Activated naive CD4-positive, alpha-beta T cell treated with anti-CD3 and anti-CD28 coated beads, Interleukin-2, amount 50 U/mL, for 72 hours (primary cell): ENCODE results near the gene STN1. TPM values are rescaled to one million over a fixed set of nuclear protein-coding genes. Genes with fewer than 3 reads are reported as not detected.

ENCODE experiments used
- ATAC-seq, 2 donors: fragments of 150-1000 bp; cut with Tn5 transposase; 2 replicates each; pipeline ENCODE4 v1.10.0; 2021; ENCODE audit warnings: mild to moderate bottlenecking in 2 of 2, moderate library complexity in 2 of 2
- DNase-seq, 2 donors: peaks; one replicate each; pipeline ENCODE4 v3.0.0; 2021 to 2022; ENCODE audit warnings: low spot score in 2 of 2
- H3K27ac Mint-ChIP-seq, 2 donors: one replicate each; pipeline ENCODE4 v1.8.0; 2022; ENCODE audit warnings: mild to moderate bottlenecking in 2 of 2, mixed read lengths in 2 of 2
- H3K36me3 Mint-ChIP-seq, 2 donors: one replicate each; pipeline ENCODE4 v1.8.0; 2022; ENCODE audit warnings: mixed read lengths in 2 of 2
- H3K9me3 Mint-ChIP-seq, 2 donors: one replicate each; pipeline ENCODE4 v1.8.0; 2022; ENCODE audit warnings: mixed read lengths in 2 of 2
- total RNA-seq, 2 donors: library from RNA; stranded (reverse); gene quantifications; one replicate each; pipeline ENCODE4 v1.2.3, GENCODE V29; 2022

The STN1 gene
- total RNA-seq, 2 donors from 2014 or later: 38.6 to 54.5 TPM

GRCh38 chr10:103932971-103933370 is 15.0 kb upstream of the STN1 start:
- no peaks in the 10 kb centered on the region for H3K36me3 Mint-ChIP-seq
- no peak overlapping the region for H3K27ac Mint-ChIP-seq
- no peak for ATAC-seq

GRCh38 chr10:103932271-103932670 is 14.3 kb upstream of the STN1 start:
- Mint-ChIP-seq H3K9me3 (no peaks in the 10 kb centered on the region), H3K27ac (no peak overlapping the region), H3K36me3 (no peaks in the 10 kb centered on the region)
- DNase-seq: no peak
- ATAC-seq: no peak

More at GRCh38 chr10:103932971-103933370, 15.0 kb upstream of the STN1 start:
- H3K9me3 Mint-ChIP-seq: no peaks in the 10 kb centered on the region
- no peak for DNase-seq

GRCh38 chr10:103931603-103932002 is 13.6 kb upstream of the STN1 start:
- no peaks in the 10 kb centered on the region for H3K9me3 Mint-ChIP-seq
- no peak for ATAC-seq
- no peaks in the 10 kb centered on the region for H3K36me3 Mint-ChIP-seq
- H3K27ac Mint-ChIP-seq: no peak overlapping the region
- DNase-seq: no peak

- H3K27ac Mint-ChIP-seq: no peak overlapping the region
- no peak for ATAC-seq
Observed at GRCh38 chr10:103930881-103931280, 12.9 kb upstream of the STN1 start.

DNA sequence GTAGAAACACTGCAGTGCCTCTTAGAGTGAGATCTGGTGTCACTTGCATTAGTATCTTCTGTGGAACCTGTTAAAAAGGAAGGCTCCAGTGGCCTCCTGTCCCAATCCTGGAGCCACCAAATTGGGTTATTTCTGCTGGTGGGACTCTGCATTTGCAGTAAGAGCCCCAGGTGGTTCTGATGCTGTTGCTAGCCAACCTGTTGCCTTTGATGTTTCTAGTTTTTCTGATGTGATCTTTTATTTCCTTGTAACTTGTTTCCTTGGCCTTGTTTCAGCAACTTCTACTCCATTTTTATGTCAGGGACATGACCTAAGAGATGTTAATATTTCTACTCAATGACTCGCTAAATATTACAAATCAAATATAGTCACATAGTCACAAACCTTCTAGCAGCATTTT is 12.5 kb upstream of the STN1 start:
- H3K36me3 Mint-ChIP-seq: no peaks in the 10 kb centered on the region
- H3K9me3 Mint-ChIP-seq: no peaks in the 10 kb centered on the region
- DNase-seq (no peak), ATAC-seq (no peak)
- no peak overlapping the region for H3K27ac Mint-ChIP-seq

More at GRCh38 chr10:103930881-103931280, 12.9 kb upstream of the STN1 start:
- Mint-ChIP-seq H3K36me3 (no peaks in the 10 kb centered on the region), H3K9me3 (no peaks in the 10 kb centered on the region)
- DNase-seq: no peak

DNA sequence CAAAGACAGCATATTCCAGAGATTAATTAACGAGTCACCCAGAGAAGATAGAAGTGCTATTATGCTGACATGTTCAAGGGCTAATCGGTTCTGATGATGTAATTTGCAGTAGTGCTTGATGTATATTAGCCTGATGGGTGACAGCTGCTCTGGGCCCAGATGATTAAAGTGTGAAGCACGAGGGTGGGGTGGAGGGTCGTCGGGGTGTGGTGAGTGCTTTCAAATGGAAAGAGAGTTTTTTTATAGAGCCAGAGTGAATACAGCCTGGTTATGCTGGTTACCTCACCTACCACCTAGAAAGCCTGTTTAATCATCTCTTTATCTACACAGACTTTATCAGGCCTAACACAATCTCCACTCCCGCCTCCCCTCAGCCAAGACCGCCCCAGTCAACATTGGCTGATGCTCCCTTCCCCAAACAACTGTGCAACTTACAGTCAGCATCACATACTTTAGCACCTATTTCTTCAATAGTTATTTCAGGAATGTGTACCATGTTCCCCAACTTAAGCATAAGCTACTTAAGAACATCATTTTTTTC is 11.5 kb upstream of the STN1 start:
- no peak overlapping the region for H3K27ac Mint-ChIP-seq
- H3K36me3 Mint-ChIP-seq: no peaks in the 10 kb centered on the region
- ATAC-seq (no peak), DNase-seq (no peak)
- H3K9me3 Mint-ChIP-seq: no peaks in the 10 kb centered on the region

- ATAC-seq (no peak), DNase-seq (no peak)
- no peaks in the 10 kb centered on the region for H3K9me3 Mint-ChIP-seq
- no peak overlapping the region for H3K27ac Mint-ChIP-seq
- no peaks in the 10 kb centered on the region for H3K36me3 Mint-ChIP-seq
Observed at GRCh38 chr10:103928784-103929183, 10.8 kb upstream of the STN1 start.

DNA sequence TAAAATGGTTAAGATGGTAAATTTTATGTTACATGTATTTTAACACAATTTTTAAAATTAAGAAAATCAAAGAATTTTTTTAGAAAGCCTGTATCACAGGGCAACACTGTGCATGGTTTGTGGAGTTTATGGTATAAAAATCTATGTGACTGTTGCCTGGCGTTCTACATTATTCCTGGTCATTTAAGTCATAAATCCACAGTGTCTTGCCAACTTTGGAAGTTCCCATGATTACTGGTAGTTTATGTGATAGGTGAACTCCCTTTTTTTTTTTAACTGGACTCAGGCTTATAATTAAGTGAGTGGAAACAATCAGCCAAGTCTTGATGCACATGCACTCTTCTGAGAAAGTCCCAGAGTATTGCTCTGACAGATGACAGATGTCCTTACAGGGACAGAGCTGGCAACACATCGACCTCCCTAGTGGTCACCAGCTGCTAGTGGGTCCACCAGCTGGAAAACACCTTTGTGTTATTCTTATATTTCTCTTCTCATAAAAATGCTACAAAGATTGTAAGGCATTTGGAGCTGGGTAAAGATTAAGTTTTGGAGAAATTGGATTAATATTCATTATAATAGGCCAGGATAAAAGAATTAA is 8.8 kb upstream of the STN1 start:
- ATAC-seq: no peak
- no peaks in the 10 kb centered on the region for H3K36me3 Mint-ChIP-seq
- no peaks in the 10 kb centered on the region for H3K9me3 Mint-ChIP-seq
- H3K27ac Mint-ChIP-seq: no peak overlapping the region
- no peak for DNase-seq

DNA sequence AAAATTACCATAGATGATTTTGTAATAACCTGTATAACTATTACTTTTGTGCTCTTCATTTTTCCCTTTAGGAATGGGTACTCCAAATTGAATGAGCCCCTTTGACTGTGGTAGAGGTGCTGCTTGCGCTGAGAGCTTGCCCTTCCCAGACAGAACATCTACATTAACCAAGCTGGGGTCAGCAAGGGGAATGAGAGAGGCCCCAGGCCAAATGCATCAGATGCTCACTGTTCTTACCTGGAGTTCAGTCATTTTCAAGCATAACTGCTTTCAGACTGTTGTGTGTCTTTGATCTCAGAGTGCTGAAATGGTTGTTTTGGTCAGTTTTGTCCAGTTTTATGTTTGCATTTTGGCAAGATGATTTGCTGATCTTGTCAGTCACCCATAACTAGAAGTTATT is 7.6 kb upstream of the STN1 start:
- Mint-ChIP-seq H3K9me3 (no peaks in the 10 kb centered on the region), H3K27ac (no peak overlapping the region), H3K36me3 (no peaks in the 10 kb centered on the region)
- no peak for DNase-seq
- ATAC-seq: no peak

DNA sequence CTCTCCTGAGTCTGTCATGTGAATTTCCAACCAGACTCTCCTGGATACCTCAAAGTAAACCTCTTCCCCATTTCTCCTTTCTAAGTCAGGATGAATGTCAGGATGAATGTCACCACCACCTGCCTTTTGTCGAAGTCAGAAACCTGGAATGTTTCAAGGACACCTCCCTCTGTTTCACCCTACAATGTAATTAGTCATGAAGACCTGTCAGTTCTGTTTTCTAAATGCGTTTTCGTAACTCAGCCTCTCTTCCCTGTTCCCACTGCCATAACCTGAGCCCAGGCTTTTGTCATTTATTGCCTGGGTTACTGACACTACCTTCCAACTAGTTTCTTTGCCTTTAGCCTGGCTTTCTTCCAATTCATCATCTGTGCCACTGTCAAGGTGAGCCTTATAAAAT is 5.5 kb upstream of the STN1 start:
- DNase-seq (no peak), ATAC-seq (no peak)
- Mint-ChIP-seq H3K27ac (no peak overlapping the region), H3K36me3 (no peaks in the 10 kb centered on the region), H3K9me3 (no peaks in the 10 kb centered on the region)

DNA sequence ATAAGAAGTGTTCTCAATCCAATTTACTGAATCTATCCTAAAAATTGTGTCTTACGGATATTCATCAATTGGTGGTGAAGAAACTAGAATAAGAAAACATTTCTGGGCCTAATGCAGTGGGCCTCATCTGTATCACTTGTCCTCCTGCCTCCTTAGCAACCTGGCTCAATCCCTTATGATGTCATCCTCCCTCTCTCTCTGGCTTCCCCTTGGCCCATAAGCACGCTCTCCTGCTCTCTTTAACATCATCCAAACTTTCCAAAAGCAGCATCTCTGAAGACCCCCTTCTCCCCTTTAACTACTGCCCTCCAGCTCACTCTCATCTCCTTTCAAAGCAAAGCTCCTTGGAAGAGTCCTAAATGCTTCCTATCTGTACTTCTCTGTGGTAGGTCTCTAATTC is 4.7 kb upstream of the STN1 start:
- ATAC-seq: no peak
- Mint-ChIP-seq H3K9me3 (no peaks in the 10 kb centered on the region), H3K27ac (no peak overlapping the region), H3K36me3 (peaks cover 0 to 4% of the 10 kb centered on the region in 2 donors)
- no peak for DNase-seq

- Mint-ChIP-seq H3K27ac (no peak overlapping the region), H3K36me3 (peaks cover 0 to 7% of the 10 kb centered on the region in 2 donors), H3K9me3 (no peaks in the 10 kb centered on the region)
- ATAC-seq (no peak), DNase-seq (no peak)
Observed at GRCh38 chr10:103921750-103922195, 3.8 kb upstream of the STN1 start.

GRCh38 chr10:103921248-103921647 is 3.3 kb upstream of the STN1 start:
- DNase-seq (no peak), ATAC-seq (no peak)
- Mint-ChIP-seq H3K36me3 (peaks cover under 1 to 8% of the 10 kb centered on the region in 2 donors), H3K27ac (no peak overlapping the region), H3K9me3 (no peaks in the 10 kb centered on the region)

GRCh38 chr10:103919648-103920025 is 1.7 kb upstream of the STN1 start:
- peaks cover 0 to 6% of the 10 kb centered on the region in 2 donors for H3K9me3 Mint-ChIP-seq
- DNase-seq (no peak), ATAC-seq (no peak)
- no peak overlapping the region for H3K27ac Mint-ChIP-seq
- H3K36me3 Mint-ChIP-seq: peaks cover 16 to 24% of the 10 kb centered on the region in 2 donors

DNA sequence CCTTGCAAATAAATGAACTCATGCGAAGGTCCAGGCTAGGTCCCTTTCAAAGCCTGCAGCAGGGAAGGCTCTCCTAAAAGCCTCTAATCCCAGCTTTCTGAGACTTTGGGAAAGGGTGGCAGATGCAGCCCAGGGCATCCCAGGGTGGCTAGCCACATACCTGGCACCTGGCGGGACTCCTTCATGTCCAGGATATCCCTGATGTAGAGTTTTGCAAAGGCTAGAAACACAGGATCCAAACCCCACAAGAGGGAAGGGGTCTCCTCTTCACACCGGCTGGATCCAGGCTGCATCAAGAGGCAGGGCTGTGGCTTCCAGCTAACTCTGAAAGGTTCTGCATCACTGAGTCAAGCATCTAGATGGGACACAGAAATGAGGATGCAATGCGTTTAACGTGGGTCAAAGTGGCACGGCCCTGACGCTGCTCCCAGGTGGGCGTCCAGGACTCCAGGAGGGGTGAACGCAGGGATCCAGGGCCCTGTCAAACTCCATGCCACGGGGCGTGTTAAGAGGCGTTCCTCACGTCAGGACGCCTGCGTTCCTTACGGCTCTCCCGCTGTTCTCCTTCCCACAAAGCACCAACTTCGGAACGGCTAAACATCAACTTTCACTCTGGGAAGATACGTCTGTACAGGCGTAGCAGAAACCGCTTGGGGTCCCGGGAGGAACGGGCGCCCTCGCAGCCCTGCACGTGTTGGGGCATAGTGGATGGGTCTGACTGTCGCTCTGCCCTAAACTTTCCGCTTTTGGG is 507 bp downstream of the STN1 start:
- ATAC-seq: peak; percentile 13 to 20
- DNase-seq: no peak
- Mint-ChIP-seq H3K36me3 (peaks cover 30 to 32% of the 10 kb centered on the region in 2 donors), H3K9me3 (peaks cover 0 to 6% of the 10 kb centered on the region in 2 donors), H3K27ac (peak overlapping the region; percentile 96)

GRCh38 chr10:103916876-103917275 is 1.1 kb downstream of the STN1 start:
- Mint-ChIP-seq H3K27ac (peak overlapping the region; percentile 96), H3K36me3 (peaks cover 30 to 32% of the 10 kb centered on the region in 2 donors), H3K9me3 (peaks cover 0 to 6% of the 10 kb centered on the region in 2 donors)
- ATAC-seq (no peak), DNase-seq (no peak)

DNA sequence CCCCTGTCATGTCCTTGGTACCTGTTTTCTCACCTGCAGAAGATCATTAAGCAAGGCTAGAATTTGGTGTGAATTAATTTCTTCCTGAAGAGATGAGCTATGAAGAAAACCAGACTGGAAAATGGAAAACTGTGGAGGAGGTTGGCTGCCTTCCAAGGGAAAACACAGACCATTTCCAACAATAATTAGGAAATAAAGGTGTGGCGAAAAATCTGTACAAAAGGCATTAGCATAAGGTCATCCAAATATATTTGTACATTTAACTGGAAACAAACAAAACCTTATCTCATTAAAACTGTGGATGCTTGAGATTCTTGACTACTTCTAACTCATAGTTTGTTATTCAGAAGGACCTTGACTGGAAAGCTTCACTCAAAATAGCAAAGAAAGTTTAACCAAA is 1.7 kb downstream of the STN1 start:
- ATAC-seq: no peak
- no peak for DNase-seq
- Mint-ChIP-seq H3K27ac (peak overlapping the region; percentile 96), H3K9me3 (peaks cover 0 to 6% of the 10 kb centered on the region in 2 donors), H3K36me3 (peaks cover 30 to 32% of the 10 kb centered on the region in 2 donors)

DNA sequence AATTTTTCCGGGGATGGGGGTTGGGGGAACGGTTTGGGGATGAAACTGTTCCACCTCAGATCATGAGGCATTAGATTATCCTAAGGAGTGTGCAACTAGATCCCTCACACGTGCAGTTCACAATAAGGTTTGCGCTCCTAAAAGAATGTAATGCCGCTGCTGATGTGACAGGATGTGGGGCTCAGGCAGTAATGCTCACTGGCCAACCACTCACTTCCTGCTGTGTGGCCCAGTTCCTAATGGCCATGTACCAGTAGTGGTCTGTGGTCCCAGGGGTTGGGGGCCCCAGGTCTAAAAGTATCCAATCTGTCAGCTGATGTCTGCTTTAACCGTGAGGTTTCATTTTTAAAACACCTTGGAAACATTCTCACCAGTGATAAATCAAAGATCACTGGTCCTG is 2.2 kb downstream of the STN1 start:
- H3K27ac Mint-ChIP-seq: peak overlapping the region; percentile 96

More for the DNA sequence above, 2.2 kb downstream of the STN1 start:
- ATAC-seq (no peak), DNase-seq (peak in 1 of 2 donors; percentile 65)
- peaks cover 30 to 32% of the 10 kb centered on the region in 2 donors for H3K36me3 Mint-ChIP-seq
- H3K9me3 Mint-ChIP-seq: peaks cover 0 to 6% of the 10 kb centered on the region in 2 donors
